Astrocyte (in vitro differentiated cells and primary cell): ENCODE data around the gene LRRK1. TPM values are rescaled to one million over a fixed set of nuclear protein-coding genes. Genes with fewer than 3 reads are reported as not detected.

Experiments used
- DNase-seq: peaks from one replicate; pipeline ENCODE4 v3.0.0-alpha.2; 2010; ENCODE audit warnings: low read depth
- FAIRE-seq: peaks from 2 replicates; lab custom pipeline; 2011; peaks lifted over from hg19 to GRCh38; lab: Jason Lieb, UNC
- H2AFZ ChIP-seq: 2 replicates; pipeline ENCODE4 v1.6.0; 2012; ENCODE audit warnings: low read depth, low read length, inconsistent platforms
- H3K27ac ChIP-seq: 2 replicates; pipeline ENCODE4 v1.5.1; 2011; ENCODE audit warnings: low read depth, low read length, inconsistent platforms
- H3K27me3 ChIP-seq: 2 replicates; pipeline ENCODE4 v1.6.0; 2011; ENCODE audit warnings: low read length, inconsistent platforms; ENCODE audit not compliant: insufficient read depth
- H3K36me3 ChIP-seq: 2 replicates; pipeline ENCODE4 v1.5.1; 2011; ENCODE audit warnings: low read length, inconsistent platforms; ENCODE audit not compliant: insufficient read depth
- H3K4me1 ChIP-seq: 2 replicates; pipeline ENCODE4 v1.5.1; 2011; ENCODE audit warnings: low read length, inconsistent platforms; ENCODE audit not compliant: insufficient read depth
- H3K4me2 ChIP-seq: 2 replicates; pipeline ENCODE4 v1.6.0; 2012; ENCODE audit warnings: low read length, inconsistent platforms
- H3K4me3 ChIP-seq: 2 replicates; pipeline ENCODE4 v1.5.1; 2011; ENCODE audit warnings: low read depth, mild to moderate bottlenecking, low read length, inconsistent platforms; ENCODE audit not compliant: insufficient read depth
- H3K79me2 ChIP-seq: 2 replicates; pipeline ENCODE4 v1.6.0; 2012; ENCODE audit warnings: mild to moderate bottlenecking, low read length, inconsistent platforms; ENCODE audit not compliant: insufficient read depth
- H3K9ac ChIP-seq: 2 replicates; pipeline ENCODE4 v1.6.0; 2012; ENCODE audit warnings: mild to moderate bottlenecking, low read length, inconsistent platforms
- H3K9me3 ChIP-seq: 2 replicates; pipeline ENCODE4 v1.5.1; 2012; ENCODE audit warnings: low read depth, mild to moderate bottlenecking, low read length, inconsistent platforms; ENCODE audit not compliant: insufficient read depth
- H4K20me1 ChIP-seq: 2 replicates; pipeline ENCODE4 v1.6.0; 2012; ENCODE audit warnings: low read length, inconsistent platforms; ENCODE audit not compliant: insufficient read depth
- H3K27ac Mint-ChIP-seq: one replicate; pipeline ENCODE4 v1.8.0; 2021; ENCODE audit warnings: mild to moderate bottlenecking, mixed read lengths; ENCODE audit not compliant: unreplicated experiment
- H3K27me3 Mint-ChIP-seq: one replicate; pipeline ENCODE4 v1.8.0; 2021; ENCODE audit warnings: low read depth, mixed read lengths; ENCODE audit not compliant: unreplicated experiment
- H3K36me3 Mint-ChIP-seq: one replicate; pipeline ENCODE4 v1.8.0; 2021; ENCODE audit warnings: low read depth, mixed read lengths; ENCODE audit not compliant: unreplicated experiment
- H3K4me1 Mint-ChIP-seq: one replicate; pipeline ENCODE4 v1.8.0; 2021; ENCODE audit warnings: low read depth, mixed read lengths; ENCODE audit not compliant: unreplicated experiment
- H3K4me3 Mint-ChIP-seq: one replicate; pipeline ENCODE4 v1.8.0; 2021; ENCODE audit warnings: mild to moderate bottlenecking, moderate library complexity, mixed read lengths; ENCODE audit not compliant: unreplicated experiment
- H3K9me3 Mint-ChIP-seq: one replicate; pipeline ENCODE4 v1.8.0; 2021; ENCODE audit warnings: mild to moderate bottlenecking, mixed read lengths; ENCODE audit not compliant: unreplicated experiment
- EZH2 ChIP-seq: IDR thresholded peaks from 2 replicates; pipeline ENCODE4 v1.6.1; 2012; ENCODE audit warnings: mild to moderate bottlenecking, low read length, inconsistent platforms; ENCODE audit not compliant: insufficient read depth
- total RNA-seq: library from RNA; stranded (reverse); gene quantifications from 2 replicates; pipeline ENCODE4 v1.2.1, GENCODE V29; 2021
- TF ChIP-seq, protein P1 (sequence below): IDR thresholded peaks from 2 replicates; pipeline ENCODE4 v1.5.1; 2011; ENCODE audit warnings: low read depth, mild to moderate bottlenecking, inconsistent platforms, low read length, moderate library complexity; ENCODE audit not compliant: insufficient read depth

LRRK1 gene
- total RNA-seq, 1 donor from 2014 or later: 0.41 TPM

- DNase-seq: no peak
- Histone ChIP-seq H3K9ac (no peak overlapping the region), H3K4me2 (no peak overlapping the region), H3K9me3 (no peaks in the 10 kb centered on the region), H4K20me1 (no peaks in the 10 kb centered on the region), H3K27me3 (peaks cover 4% of the 10 kb centered on the region), H3K27ac (no peak overlapping the region), H3K79me2 (no peaks in the 10 kb centered on the region), H3K36me3 (no peaks in the 10 kb centered on the region), H3K4me1 (no peaks in the 10 kb centered on the region), H2AFZ (no peak overlapping the region), H3K4me3 (no peak overlapping the region)
- no peaks in the 10 kb centered on the region for H3K4me1 Mint-ChIP-seq
- no peaks in the 10 kb centered on the region for H3K36me3 Mint-ChIP-seq
- H3K27me3 Mint-ChIP-seq: peaks cover 22% of the 10 kb centered on the region
- H3K9me3 Mint-ChIP-seq: no peaks in the 10 kb centered on the region
- H3K4me3 Mint-ChIP-seq: no peak overlapping the region
- FAIRE-seq: no peak
- TF ChIP-seq EZH2: no peak
- TF ChIP-seq, protein P1, sequence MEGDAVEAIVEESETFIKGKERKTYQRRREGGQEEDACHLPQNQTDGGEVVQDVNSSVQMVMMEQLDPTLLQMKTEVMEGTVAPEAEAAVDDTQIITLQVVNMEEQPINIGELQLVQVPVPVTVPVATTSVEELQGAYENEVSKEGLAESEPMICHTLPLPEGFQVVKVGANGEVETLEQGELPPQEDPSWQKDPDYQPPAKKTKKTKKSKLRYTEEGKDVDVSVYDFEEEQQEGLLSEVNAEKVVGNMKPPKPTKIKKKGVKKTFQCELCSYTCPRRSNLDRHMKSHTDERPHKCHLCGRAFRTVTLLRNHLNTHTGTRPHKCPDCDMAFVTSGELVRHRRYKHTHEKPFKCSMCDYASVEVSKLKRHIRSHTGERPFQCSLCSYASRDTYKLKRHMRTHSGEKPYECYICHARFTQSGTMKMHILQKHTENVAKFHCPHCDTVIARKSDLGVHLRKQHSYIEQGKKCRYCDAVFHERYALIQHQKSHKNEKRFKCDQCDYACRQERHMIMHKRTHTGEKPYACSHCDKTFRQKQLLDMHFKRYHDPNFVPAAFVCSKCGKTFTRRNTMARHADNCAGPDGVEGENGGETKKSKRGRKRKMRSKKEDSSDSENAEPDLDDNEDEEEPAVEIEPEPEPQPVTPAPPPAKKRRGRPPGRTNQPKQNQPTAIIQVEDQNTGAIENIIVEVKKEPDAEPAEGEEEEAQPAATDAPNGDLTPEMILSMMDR: no peak
- no peak overlapping the region for H3K27ac Mint-ChIP-seq
Measured at GRCh38 chr15:101078669-101079323, 159.6 kb downstream of the LRRK1 start.

DNA sequence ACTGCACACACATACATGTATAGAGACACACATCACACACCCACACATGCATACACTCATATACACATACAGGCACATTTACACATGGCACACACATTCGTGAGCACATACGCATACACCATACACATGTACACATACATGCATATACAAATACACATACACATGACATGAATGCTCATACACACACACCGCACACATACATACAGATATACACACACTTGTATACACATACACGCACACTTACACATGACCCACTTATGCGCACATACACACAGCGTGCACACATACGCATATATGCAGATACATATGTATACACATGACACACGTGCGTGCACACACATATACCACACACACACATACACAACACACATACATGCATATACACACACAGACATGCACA is 162.7 kb downstream of the LRRK1 start:
- Histone ChIP-seq H3K9me3 (no peaks in the 10 kb centered on the region), H4K20me1 (no peaks in the 10 kb centered on the region), H3K4me2 (no peak overlapping the region), H3K4me3 (no peak overlapping the region), H3K79me2 (no peaks in the 10 kb centered on the region), H3K4me1 (no peaks in the 10 kb centered on the region), H3K27me3 (peaks cover 4% of the 10 kb centered on the region), H3K9ac (no peak overlapping the region), H2AFZ (no peak overlapping the region), H3K36me3 (no peaks in the 10 kb centered on the region), H3K27ac (no peak overlapping the region)
- FAIRE-seq: no peak
- no peaks in the 10 kb centered on the region for H3K4me1 Mint-ChIP-seq
- peaks cover 25% of the 10 kb centered on the region for H3K27me3 Mint-ChIP-seq
- H3K4me3 Mint-ChIP-seq: no peak overlapping the region
- H3K27ac Mint-ChIP-seq: no peak overlapping the region
- TF ChIP-seq EZH2: no peak
- TF ChIP-seq, protein P1: no peak
- no peak for DNase-seq
- no peaks in the 10 kb centered on the region for H3K36me3 Mint-ChIP-seq
- H3K9me3 Mint-ChIP-seq: no peaks in the 10 kb centered on the region

GRCh38 chr15:101083336-101084045 is 164.3 kb downstream of the LRRK1 start:
- H3K36me3 ChIP-seq: no peaks in the 10 kb centered on the region
- H3K9ac ChIP-seq: no peak overlapping the region
- no peaks in the 10 kb centered on the region for H3K4me1 ChIP-seq
- H3K9me3 ChIP-seq: no peaks in the 10 kb centered on the region
- no peak overlapping the region for H3K4me3 Mint-ChIP-seq
- H3K79me2 ChIP-seq: no peaks in the 10 kb centered on the region
- H4K20me1 ChIP-seq: no peaks in the 10 kb centered on the region
- no peak overlapping the region for H3K4me2 ChIP-seq
- H3K27me3 ChIP-seq: peaks cover 4% of the 10 kb centered on the region
- H3K4me1 Mint-ChIP-seq: no peaks in the 10 kb centered on the region
- H3K27ac Mint-ChIP-seq: no peak overlapping the region
- DNase-seq (no peak), FAIRE-seq (no peak)
- peaks cover 28% of the 10 kb centered on the region for H3K27me3 Mint-ChIP-seq
- no peak overlapping the region for H2AFZ ChIP-seq
- H3K27ac ChIP-seq: no peak overlapping the region
- H3K4me3 ChIP-seq: no peak overlapping the region
- no peaks in the 10 kb centered on the region for H3K36me3 Mint-ChIP-seq
- no peak for TF ChIP-seq EZH2
- TF ChIP-seq, protein P1: no peak
- no peaks in the 10 kb centered on the region for H3K9me3 Mint-ChIP-seq
